22Rv1 (cell line): Measurements from ENCODE around the gene GRAP.
"Not testable (repeated sequence)": the region's sequence is repeated elsewhere in the genome, so short reads cannot be mapped to it uniquely, and the experiment has no call there.

Experiments used
- ZFX ChIP-seq: fragments of 450-650 bp; IDR thresholded peaks from 2 replicates; pipeline ENCODE4 v1.6.1; 2017; ENCODE audit warnings: antibody characterized with exemption, borderline replicate concordance
- TF ChIP-seq, protein P1 (sequence below): fragments of 450-650 bp; IDR thresholded peaks from 2 replicates; pipeline ENCODE4 v1.5.1; 2017; ENCODE audit warnings: mild to moderate bottlenecking

DNA sequence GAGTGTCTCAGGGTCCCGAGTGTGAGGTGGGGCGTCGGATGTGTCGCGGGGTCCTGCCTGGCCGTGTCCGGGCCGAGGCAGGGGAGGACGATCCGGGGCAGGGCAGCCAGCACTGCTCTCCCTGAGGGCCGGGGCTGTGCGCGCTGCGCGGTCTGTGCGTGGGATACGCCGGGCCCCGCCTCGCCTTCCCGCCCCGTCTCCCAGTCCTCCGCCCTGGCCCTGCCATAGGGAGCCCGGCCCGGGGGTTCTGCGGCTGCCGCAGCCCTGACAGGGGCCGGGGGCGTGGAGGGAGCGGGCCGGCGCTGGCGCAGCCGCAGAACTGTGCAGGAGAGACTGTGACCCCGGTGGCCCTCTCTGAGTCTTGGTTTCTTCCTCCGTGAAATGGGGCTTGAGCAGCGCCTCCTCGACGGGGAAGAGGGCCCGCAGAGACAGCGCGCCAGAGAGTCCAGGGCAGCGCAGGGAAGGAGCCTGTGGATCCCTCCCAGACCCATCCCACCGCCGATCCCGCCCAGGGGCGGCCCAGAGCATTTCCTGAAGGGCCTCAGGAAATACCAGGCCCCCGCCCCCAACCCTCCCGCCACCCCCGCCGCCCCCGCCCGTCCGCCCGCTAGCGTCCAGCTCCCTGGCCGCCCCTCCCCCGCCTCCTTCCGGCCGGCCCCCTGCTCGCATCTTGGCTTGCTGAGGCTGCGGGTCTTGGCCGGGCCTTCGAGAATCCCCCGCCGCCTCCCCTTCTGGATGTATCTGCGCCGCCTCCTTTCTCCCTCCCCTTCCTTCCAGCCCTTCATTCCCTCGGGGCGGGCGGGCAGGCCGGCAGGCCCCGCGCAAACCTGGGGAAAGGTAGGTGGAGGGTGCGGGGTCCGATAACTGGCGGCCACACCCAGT lies 42.3 kb upstream of the GRAP start:
- TF ChIP-seq, protein P1, sequence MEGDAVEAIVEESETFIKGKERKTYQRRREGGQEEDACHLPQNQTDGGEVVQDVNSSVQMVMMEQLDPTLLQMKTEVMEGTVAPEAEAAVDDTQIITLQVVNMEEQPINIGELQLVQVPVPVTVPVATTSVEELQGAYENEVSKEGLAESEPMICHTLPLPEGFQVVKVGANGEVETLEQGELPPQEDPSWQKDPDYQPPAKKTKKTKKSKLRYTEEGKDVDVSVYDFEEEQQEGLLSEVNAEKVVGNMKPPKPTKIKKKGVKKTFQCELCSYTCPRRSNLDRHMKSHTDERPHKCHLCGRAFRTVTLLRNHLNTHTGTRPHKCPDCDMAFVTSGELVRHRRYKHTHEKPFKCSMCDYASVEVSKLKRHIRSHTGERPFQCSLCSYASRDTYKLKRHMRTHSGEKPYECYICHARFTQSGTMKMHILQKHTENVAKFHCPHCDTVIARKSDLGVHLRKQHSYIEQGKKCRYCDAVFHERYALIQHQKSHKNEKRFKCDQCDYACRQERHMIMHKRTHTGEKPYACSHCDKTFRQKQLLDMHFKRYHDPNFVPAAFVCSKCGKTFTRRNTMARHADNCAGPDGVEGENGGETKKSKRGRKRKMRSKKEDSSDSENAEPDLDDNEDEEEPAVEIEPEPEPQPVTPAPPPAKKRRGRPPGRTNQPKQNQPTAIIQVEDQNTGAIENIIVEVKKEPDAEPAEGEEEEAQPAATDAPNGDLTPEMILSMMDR, result not testable (repeated sequence)
- TF ChIP-seq ZFX, result not testable (repeated sequence)
